Measurements from ENCODE around the gene FCGBP.
"Not testable (repeated sequence)": the region's sequence is repeated elsewhere in the genome, so short reads cannot be mapped to it uniquely, and the experiment has no call there.

FCGBP gene

GRCh38 chr19:39891660-39892505, 42.6 kb downstream of the FCGBP start:
- H3K27me3 Mint-ChIP-seq, H3K27ac Mint-ChIP-seq, H3K36me3 Mint-ChIP-seq, H3K4me3 Mint-ChIP-seq, H3K4me1 Mint-ChIP-seq, H3K9me3 Mint-ChIP-seq: not testable (repeated sequence)

GRCh38 chr19:39890755-39891551, 43.5 kb downstream of the FCGBP start:
- H3K27me3 Mint-ChIP-seq = no peaks in the 10 kb centered on the region
- H3K9me3 Mint-ChIP-seq = no peaks in the 10 kb centered on the region
- no peak overlapping the region for H3K4me3 Mint-ChIP-seq
- H3K4me1 Mint-ChIP-seq = no peaks in the 10 kb centered on the region
- H3K36me3 Mint-ChIP-seq = peaks cover 2% of the 10 kb centered on the region
- H3K27ac Mint-ChIP-seq = no peak overlapping the region

- H3K9me3 Mint-ChIP-seq, H3K4me3 Mint-ChIP-seq, H3K27ac Mint-ChIP-seq, H3K27me3 Mint-ChIP-seq, H3K36me3 Mint-ChIP-seq, H3K4me1 Mint-ChIP-seq: not testable (repeated sequence)
Observed at GRCh38 chr19:39889872-39890754, 44.3 kb downstream of the FCGBP start.

- not testable (repeated sequence) for H3K36me3 Mint-ChIP-seq, H3K4me3 Mint-ChIP-seq, H3K4me1 Mint-ChIP-seq, H3K27me3 Mint-ChIP-seq, H3K9me3 Mint-ChIP-seq, H3K27ac Mint-ChIP-seq
Observed at GRCh38 chr19:39887456-39887951, 46.9 kb downstream of the FCGBP start.

GRCh38 chr19:39885821-39886554, 48.4 kb downstream of the FCGBP start:
- H3K27me3 Mint-ChIP-seq, H3K4me1 Mint-ChIP-seq, H3K36me3 Mint-ChIP-seq, H3K27ac Mint-ChIP-seq, H3K9me3 Mint-ChIP-seq, H3K4me3 Mint-ChIP-seq: not testable (repeated sequence)

- H3K36me3 Mint-ChIP-seq, H3K27ac Mint-ChIP-seq, H3K9me3 Mint-ChIP-seq, H3K27me3 Mint-ChIP-seq, H3K4me1 Mint-ChIP-seq, H3K4me3 Mint-ChIP-seq: not testable (repeated sequence)
Observed at GRCh38 chr19:39884721-39885120, 49.7 kb downstream of the FCGBP start.
